Cardiac muscle cell (in vitro differentiated cells and primary cell): ENCODE measurements around the gene TBX6. TPM values are rescaled to one million over a fixed set of nuclear protein-coding genes. Genes with fewer than 3 reads are reported as not detected.

Experiments
- DNase-seq, 2 donors: peaks; one replicate each; pipeline versions ENCODE4 v3.0.0 to v3.0.0-alpha.2; 2010 to 2017; ENCODE audit warnings: low read depth in 1 of 2, low spot score in 1 of 2
- H3K27ac ChIP-seq: fragments of 200-600 bp; sonication (generic); 2 replicates; pipeline ENCODE4 v1.5.1; 2016
- H3K27me3 ChIP-seq: fragments of 200-600 bp; sonication (generic); 2 replicates; pipeline ENCODE4 v1.6.0; 2016; ENCODE audit warnings: control low read depth
- H3K36me3 ChIP-seq: fragments of 200-600 bp; sonication (generic); 2 replicates; pipeline ENCODE4 v1.5.1; 2016; ENCODE audit warnings: control low read depth
- H3K4me1 ChIP-seq: fragments of 200-600 bp; sonication (generic); 2 replicates; pipeline ENCODE4 v1.8.1; 2017; ENCODE audit warnings: low read depth, mild to moderate bottlenecking, mixed run types
- H3K4me3 ChIP-seq: fragments of 200-600 bp; sonication (generic); 2 replicates; pipeline ENCODE4 v1.5.1; 2016; ENCODE audit warnings: mild to moderate bottlenecking
- H3K9me3 ChIP-seq: fragments of 200-600 bp; sonication (generic); 2 replicates; pipeline ENCODE4 v1.5.1; 2017; ENCODE audit warnings: low read depth, mild to moderate bottlenecking, control low read depth
- polyA plus RNA-seq: library from polyadenylated mRNA; unstranded; fragments of >200 nt; fragmentation: Nextera tagmentation; extraction: Ambion mirVana; gene quantifications from 2 replicates; pipeline ENCODE4 v1.2.1, GENCODE V29; 2016
- total RNA-seq: library from RNA; depleted of rRNA; stranded (reverse); fragments of >200 nt; gene quantifications from 2 replicates; pipeline ENCODE4 v1.2.3, GENCODE V29; 2016
- TF ChIP-seq, protein P1 (sequence below): IDR thresholded peaks from 2 replicates; pipeline ENCODE4 v1.5.1; 2012; ENCODE audit warnings: low read depth, mild to moderate bottlenecking, low read length

TBX6 gene
- total and polyA plus RNA-seq, 2 experiments from 2014 or later = 2.2 to 5.0 TPM

DNA sequence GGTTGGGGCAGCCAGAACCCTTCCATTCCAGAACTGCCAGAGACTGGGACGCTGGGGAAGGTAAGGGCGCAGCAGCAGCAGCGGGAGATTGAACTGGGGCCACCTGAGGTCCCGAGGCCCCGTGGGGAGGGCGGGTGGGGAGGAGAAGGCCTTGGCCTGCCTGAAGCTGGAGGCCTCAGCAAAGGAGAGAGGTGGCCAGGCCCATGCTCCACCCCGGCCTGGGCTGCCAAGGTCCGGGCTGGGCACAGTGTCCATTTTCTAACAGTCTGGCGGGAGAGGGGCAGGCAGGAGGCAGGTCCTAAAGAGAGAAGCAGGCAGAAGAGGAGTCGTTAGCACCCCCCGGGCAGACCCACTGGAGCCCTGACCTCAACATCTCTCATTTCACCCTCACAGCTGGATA, 22.7 kb upstream of the TBX6 start:
- no peak for DNase-seq
- H3K27ac ChIP-seq = peak overlapping the region; percentile 4
- H3K4me3 ChIP-seq = no peak overlapping the region
- H3K36me3 ChIP-seq = peaks cover 24% of the 10 kb centered on the region
- no peaks in the 10 kb centered on the region for H3K27me3 ChIP-seq
- no peaks in the 10 kb centered on the region for H3K4me1 ChIP-seq
- no peaks in the 10 kb centered on the region for H3K9me3 ChIP-seq
- TF ChIP-seq, protein P1, sequence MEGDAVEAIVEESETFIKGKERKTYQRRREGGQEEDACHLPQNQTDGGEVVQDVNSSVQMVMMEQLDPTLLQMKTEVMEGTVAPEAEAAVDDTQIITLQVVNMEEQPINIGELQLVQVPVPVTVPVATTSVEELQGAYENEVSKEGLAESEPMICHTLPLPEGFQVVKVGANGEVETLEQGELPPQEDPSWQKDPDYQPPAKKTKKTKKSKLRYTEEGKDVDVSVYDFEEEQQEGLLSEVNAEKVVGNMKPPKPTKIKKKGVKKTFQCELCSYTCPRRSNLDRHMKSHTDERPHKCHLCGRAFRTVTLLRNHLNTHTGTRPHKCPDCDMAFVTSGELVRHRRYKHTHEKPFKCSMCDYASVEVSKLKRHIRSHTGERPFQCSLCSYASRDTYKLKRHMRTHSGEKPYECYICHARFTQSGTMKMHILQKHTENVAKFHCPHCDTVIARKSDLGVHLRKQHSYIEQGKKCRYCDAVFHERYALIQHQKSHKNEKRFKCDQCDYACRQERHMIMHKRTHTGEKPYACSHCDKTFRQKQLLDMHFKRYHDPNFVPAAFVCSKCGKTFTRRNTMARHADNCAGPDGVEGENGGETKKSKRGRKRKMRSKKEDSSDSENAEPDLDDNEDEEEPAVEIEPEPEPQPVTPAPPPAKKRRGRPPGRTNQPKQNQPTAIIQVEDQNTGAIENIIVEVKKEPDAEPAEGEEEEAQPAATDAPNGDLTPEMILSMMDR = no peak

DNA sequence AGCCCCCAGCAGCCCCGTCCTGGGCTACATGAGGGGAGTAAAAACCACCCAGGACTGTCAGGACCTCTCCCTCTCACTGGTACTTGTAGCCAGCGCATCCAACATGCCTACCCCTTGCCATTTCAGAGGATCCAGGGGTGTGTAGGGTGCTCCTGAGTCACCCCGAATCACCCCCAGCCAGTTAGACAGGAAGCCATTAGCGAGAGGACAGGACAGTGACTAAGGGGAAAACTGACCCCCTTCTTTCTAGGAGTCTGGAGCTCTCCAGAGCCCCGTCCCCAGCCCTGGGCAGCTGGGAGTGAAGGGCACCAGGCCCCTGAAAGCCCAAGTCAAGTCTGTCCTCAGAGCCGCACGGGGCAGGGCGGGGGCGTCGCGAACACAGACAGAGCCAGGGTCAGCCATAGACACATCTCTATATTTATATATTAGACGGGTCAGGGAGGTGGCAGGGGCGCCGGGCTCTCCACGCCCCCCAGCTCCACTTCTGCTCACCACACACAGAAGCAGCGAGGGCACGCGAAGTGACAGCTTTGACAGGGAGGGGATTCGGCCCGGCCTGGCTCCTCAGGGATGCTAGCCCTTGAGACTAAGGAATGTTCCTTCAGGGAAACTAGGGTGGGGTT, 22.1 kb upstream of the TBX6 start:
- DNase-seq = no peak
- no peaks in the 10 kb centered on the region for H3K9me3 ChIP-seq
- TF ChIP-seq, protein P1 = no peak
- peaks cover 22% of the 10 kb centered on the region for H3K36me3 ChIP-seq
- H3K27ac ChIP-seq = peak overlapping the region; percentile 4
- H3K4me1 ChIP-seq = no peaks in the 10 kb centered on the region
- no peaks in the 10 kb centered on the region for H3K27me3 ChIP-seq
- no peak overlapping the region for H3K4me3 ChIP-seq

DNA sequence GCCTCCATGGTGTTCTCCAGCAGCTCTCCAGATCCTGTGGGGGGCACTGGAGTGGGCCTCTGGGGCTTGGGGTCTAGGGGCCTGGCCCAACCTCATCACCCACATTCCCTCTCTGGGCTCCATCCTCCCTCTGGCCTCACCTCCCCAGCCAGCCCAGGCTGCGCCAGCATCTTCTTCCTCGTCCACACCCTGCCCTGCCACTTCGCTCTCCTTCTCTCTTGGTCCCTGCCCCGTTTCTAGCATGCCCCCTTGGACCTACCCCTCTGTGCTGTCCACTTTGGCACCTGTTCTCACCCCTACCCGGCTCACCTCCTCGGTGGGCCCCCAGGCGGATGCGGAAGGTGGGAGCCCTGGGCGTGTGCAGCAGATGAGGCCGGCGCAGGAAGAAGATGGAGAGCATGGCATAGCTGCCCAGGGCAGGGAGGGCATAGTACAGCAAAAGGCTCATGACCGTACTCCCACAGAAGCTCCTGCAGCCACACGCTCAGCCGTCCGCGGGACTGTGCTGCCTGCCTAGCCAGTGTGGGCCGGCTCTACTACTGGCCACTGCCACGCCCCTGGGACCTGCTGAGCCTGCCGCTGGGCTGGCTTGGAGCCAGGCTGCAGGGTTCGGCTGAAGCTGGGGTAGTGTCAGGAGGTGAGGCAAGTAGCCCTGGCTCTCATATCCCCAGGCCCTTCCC, 21.4 kb upstream of the TBX6 start, which contains the start of gene GDPD3:
Gene GDPD3 (minus strand): TSS at position 507 of the 680 bp plus-strand sequence. CDS start 59 bp downstream, at position 448.
- no peaks in the 10 kb centered on the region for H3K9me3 ChIP-seq
- H3K27ac ChIP-seq = peak within 1 kb of the TSS; percentile 4
- no peak for DNase-seq
- no peaks in the 10 kb centered on the region for H3K27me3 ChIP-seq
- TF ChIP-seq, protein P1 = no peak
- H3K4me1 ChIP-seq = no peaks in the 10 kb centered on the region
- H3K36me3 ChIP-seq = peaks cover 18% of the 10 kb centered on the region
- no peak within 1 kb of the TSS for H3K4me3 ChIP-seq

DNA sequence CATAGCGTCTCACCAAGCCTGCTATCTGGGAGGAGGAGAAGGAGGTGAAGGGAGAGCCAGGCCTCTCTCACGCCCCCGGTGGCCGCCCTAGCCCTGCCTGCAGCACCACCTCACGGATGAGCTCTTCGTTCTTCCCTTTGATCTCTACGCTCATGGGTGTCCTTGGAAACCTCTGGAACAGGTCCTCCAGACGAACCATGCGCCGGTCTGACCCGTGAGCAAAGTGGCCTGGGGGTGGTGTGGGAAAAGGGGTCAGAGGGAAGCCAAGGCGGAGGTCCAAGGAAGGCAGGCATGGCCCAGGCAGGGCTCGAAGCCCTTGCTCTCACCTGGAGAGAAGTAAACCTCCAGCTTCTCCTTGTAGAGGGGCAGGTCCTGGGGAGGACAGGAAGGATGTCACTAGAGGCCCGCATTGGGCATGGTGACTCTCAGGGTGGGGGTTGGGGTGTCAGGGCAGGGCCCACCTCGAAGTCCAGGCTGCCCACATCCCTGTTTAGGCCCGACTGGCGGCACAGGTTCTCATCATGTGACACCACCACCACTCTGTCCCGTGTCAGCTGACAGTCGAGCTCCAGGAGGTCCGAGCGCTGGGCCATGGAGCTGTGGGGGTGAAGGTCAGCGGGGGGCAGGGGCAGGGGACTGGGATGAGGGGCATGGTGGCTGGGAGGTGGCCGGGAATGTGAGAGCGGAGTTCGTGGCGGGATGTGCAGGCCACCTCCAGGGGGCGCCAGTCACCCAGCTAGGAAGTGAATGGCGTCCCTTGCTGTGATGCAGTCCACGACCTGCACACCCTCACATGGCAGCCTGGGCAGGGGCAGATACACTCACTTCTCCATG, 20.7 kb upstream of the TBX6 start:
- Histone ChIP-seq H3K4me3 (no peak overlapping the region), H3K27ac (no peak overlapping the region), H3K36me3 (peaks cover 12% of the 10 kb centered on the region), H3K4me1 (no peaks in the 10 kb centered on the region), H3K27me3 (no peaks in the 10 kb centered on the region), H3K9me3 (no peaks in the 10 kb centered on the region)
- TF ChIP-seq, protein P1 = peak; percentile 67
- DNase-seq = peak; percentile 20 to 75

DNA sequence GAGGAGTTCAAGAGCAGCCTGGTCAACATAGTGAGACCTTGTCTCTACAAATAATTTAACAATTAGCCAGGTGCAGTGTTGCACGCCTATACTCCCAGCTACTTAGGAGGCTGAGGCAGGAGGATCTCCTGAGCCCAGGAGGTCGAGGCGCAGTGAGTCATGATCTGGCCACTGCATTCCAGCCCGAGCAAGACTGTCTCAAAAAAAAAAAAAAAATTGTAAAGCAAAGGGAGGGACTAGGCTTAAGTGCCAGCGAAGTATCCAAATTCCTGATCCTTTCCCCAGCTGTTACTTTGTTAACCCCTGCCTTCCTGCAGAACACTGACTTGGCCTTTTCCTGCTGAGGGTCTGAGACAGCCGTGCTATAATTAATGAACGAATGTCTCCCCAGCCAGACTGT, 18.9 kb upstream of the TBX6 start:
- no peak overlapping the region for H3K27ac ChIP-seq
- H3K27me3 ChIP-seq = no peaks in the 10 kb centered on the region
- peak in 1 of 2 donors; percentile 30 for DNase-seq
- H3K36me3 ChIP-seq = no peaks in the 10 kb centered on the region
- H3K4me3 ChIP-seq = no peak overlapping the region
- TF ChIP-seq, protein P1 = no peak
- no peaks in the 10 kb centered on the region for H3K4me1 ChIP-seq
- H3K9me3 ChIP-seq = no peaks in the 10 kb centered on the region
